Measurements from ENCODE around the gene TMEM231.
A peak's percentile ranks its signal among the peaks of the same experiment; 100 is the strongest.
"Not testable (repeated sequence)": the region's sequence is repeated elsewhere in the genome, so short reads cannot be mapped to it uniquely, and the experiment has no call there.

The TMEM231 gene

DNA sequence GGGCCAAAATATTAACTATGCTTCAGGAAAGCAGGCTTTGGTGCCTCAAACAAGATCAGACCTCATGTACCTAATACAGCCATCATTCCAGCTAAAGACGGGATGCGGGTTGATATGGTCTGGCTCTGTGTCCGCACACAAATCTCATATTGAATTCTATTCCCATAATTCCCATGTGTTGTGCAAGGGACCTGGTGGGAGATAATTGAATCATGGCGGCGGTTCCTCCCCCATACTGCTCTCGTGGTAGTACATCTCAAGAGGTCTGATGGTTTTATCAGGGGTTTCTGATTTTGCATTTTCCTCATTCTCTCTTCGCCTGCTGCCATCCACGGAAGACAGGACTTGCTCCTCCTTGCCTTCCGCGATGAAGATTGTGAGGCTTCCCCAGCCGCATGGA lies 41.8 kb downstream of the TMEM231 start:
- DNase-seq (ENCODE audit: low read depth), result no peak
- no peak overlapping the region for H3K4me3 ChIP-seq (ENCODE audit: control insufficient read depth, low read depth, low read length)
- TF ChIP-seq, protein P1, sequence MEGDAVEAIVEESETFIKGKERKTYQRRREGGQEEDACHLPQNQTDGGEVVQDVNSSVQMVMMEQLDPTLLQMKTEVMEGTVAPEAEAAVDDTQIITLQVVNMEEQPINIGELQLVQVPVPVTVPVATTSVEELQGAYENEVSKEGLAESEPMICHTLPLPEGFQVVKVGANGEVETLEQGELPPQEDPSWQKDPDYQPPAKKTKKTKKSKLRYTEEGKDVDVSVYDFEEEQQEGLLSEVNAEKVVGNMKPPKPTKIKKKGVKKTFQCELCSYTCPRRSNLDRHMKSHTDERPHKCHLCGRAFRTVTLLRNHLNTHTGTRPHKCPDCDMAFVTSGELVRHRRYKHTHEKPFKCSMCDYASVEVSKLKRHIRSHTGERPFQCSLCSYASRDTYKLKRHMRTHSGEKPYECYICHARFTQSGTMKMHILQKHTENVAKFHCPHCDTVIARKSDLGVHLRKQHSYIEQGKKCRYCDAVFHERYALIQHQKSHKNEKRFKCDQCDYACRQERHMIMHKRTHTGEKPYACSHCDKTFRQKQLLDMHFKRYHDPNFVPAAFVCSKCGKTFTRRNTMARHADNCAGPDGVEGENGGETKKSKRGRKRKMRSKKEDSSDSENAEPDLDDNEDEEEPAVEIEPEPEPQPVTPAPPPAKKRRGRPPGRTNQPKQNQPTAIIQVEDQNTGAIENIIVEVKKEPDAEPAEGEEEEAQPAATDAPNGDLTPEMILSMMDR (IDR thresholded peaks at IDR 0.05; ENCODE audit: control insufficient read depth, insufficient read depth, low read depth, low read length, missing control alignments), result no peak

DNA sequence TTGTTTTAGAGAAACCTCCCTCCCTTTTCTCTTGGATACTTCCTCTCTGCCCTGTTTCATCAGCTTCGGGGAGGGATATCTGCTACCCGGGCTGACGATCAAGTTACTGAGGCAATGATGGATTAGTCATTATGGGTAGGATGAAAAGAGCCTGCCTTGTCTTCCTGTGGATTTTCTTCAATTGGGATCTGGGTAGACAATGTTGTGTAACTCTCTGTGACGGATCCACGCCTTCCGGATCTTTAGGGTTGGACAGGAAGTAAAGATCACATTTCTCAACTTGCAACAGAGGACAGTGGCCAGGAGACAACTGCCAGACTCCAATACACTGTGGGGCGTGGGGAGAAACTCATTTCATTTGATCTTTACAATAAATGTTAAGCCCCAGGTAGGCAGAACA lies 49.5 kb downstream of the TMEM231 start:
- peak; percentile 95 for DNase-seq (ENCODE audit: low read depth)
- TF ChIP-seq, protein P1 (IDR thresholded peaks at IDR 0.05; ENCODE audit: control insufficient read depth, insufficient read depth, low read depth, low read length, missing control alignments), result no peak

DNA sequence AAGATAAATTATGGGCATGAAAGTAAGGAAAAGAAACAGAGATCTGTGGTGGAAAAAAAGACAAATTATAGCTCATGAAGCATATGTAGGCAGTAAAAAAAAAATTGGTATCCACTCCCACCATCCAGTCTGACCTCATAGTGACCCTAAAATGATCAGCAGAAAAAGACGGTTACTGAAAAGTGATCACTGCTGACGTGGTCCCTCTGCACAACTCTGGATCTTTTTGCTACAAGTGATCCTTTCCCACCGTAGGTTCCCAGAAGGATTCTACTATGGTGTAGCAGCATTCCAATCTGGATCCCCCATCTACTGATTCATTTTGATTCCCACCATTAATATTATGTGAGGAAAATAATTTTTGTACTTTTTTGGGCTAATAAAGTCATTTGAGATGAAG lies 49.9 kb downstream of the TMEM231 start:
- no peak for DNase-seq (ENCODE audit: low read depth)
- no peak overlapping the region for H3K4me3 ChIP-seq (ENCODE audit: control insufficient read depth, low read depth, low read length)
- TF ChIP-seq, protein P1 (IDR thresholded peaks at IDR 0.05; ENCODE audit: control insufficient read depth, insufficient read depth, low read depth, low read length, missing control alignments), result no peak

More for the DNA sequence above, 49.5 kb downstream of the TMEM231 start:
- H3K4me3 ChIP-seq (ENCODE audit: control insufficient read depth, low read depth, low read length), result no peak overlapping the region

DNA sequence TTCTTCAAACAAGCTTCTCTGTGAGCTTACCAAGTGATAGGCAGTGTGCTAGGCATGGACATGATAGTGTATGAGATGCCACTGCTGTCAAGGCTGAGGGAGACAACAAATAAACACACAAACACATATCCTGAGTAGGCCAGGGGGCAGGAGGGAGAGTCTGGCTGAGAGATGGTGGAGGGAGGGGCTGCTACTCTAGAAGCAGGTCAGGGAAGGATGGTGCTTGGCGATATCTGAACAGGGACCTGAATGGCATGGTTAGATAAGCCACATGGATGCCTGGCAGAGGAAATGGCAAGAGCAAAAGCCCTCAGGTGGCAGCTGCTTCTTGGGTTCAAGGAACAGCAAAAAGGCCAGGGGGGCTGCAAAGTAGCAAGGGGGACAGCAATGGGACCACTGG lies 52.3 kb downstream of the TMEM231 start:
- TF ChIP-seq, protein P1 (IDR thresholded peaks at IDR 0.05; ENCODE audit: control insufficient read depth, insufficient read depth, low read depth, low read length, missing control alignments), result no peak
- no peak for DNase-seq (ENCODE audit: low read depth)
- H3K4me3 ChIP-seq (ENCODE audit: control insufficient read depth, low read depth, low read length), result no peak overlapping the region

DNA sequence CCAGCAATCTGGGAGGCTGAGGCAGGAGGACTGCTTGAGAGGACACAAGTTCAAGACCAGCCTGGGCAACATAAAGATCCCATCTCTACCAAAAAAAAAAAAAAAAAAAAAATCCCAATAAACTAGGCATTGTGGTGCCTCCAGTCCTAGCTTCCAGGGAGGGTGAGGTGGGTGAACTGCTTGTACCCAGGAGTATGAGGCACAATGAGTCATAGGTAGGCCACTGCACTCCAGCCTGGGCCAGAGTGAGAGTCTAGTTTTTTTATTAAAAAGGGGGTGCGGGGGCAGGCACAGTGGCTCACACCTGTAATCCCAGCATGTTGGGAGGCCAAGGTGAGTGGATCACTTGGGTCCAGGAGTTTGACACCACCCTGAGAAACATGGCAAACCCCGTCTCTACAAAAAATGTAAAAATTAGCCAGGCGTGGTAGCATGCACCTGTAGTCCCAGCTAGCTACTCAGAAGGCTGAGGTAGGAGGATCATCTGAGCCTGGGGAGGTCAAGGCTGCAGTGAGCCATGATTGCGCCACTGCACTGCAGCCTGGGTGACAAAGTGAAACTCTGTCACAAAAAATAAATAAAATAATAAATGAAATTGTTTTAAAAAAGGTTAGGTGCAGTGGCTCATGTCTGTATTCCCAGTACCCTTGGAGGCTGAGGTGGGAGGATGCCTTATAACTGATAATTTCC lies 53.0 kb downstream of the TMEM231 start:
- no peak for DNase-seq (ENCODE audit: low read depth)
- H3K4me3 ChIP-seq (ENCODE audit: control insufficient read depth, low read depth, low read length), result no peak overlapping the region
- TF ChIP-seq, protein P1 (IDR thresholded peaks at IDR 0.05; ENCODE audit: control insufficient read depth, insufficient read depth, low read depth, low read length, missing control alignments), result no peak

DNA sequence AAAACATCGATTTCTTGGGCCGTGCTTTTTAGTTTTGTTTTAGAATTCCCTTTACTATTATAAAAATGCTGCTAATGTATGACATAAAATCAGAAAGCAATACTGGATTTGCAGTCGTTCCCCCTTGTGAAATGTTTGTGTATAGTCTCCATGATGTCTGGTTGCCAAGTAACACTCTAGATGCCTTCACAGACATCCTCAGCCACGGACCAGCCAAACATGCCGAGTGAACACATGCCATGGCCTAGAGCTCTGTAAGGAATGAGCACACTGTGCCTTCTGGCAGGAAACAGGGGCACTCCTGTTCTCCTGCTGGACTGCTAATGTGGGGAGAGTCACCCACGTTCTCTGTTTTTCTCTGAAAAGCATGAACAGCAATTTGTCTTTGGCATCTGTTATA lies 54.2 kb downstream of the TMEM231 start:
- not testable (repeated sequence) for DNase-seq (ENCODE audit: low read depth); H3K4me3 ChIP-seq (ENCODE audit: control insufficient read depth, low read depth, low read length)

DNA sequence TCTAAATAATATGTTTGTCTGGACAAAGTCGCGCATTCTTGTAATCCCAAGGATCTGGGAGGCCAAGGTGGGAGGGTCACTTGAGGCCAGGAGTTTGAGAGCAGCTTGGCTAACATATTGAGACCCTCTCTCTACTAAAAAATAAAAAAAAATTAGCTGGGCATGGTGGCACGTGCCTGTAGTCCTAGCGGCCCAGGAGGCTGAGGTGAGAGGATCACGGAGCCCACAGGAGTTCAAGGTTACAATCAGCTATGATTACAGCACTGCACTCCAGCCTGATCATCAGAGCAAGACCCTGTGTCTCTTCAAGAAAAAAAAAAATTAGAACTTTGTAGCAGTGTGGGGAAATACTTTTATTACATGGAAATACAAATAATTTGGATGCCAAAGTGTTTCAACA lies 54.7 kb downstream of the TMEM231 start:
- H3K4me3 ChIP-seq (ENCODE audit: control insufficient read depth, low read depth, low read length), result no peak overlapping the region
- no peak for DNase-seq (ENCODE audit: low read depth)
- TF ChIP-seq, protein P1 (IDR thresholded peaks at IDR 0.05; ENCODE audit: control insufficient read depth, insufficient read depth, low read depth, low read length, missing control alignments), result no peak

DNA sequence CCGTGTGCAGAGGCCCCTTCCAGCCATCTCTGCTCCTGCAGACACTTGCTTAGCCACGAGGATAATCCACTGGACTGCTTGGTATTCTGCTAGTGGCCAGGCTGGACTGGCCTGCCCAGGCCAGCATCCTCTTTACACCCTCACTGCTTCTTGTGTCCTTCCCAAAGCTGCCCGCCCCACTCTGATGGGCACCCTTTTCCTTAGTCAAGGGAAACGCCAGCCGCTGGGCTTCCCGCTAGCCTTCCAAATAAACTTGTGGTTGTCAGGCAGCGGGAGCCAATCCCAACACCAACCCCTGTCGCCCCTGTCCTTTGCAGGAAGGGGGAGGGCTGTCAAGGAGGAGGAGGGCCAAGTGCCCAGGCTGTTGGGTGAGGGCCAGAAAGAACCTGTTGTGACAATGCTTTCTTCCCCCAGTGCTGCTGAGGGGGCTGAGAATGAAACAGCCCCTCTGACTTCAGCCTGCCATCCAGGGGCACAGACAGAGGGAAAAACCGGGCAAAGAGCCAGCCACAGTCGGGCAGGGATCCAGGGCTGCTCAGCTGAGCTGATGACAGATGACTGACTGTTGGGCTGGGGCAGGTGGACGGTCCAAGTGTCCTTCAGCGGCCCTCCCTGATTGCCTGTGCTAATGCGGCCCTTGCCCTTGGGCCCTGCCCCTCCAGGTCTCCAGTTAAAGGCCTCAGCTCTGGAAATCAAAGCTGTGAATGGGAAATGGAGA lies 57.3 kb downstream of the TMEM231 start:
- not testable (repeated sequence) for DNase-seq (ENCODE audit: low read depth); H3K4me3 ChIP-seq (ENCODE audit: control insufficient read depth, low read depth, low read length)

Data from AG09309 (cell line).